ENCODE data around the gene LRRN2. TPM values are rescaled to one million over a fixed set of nuclear protein-coding genes. Genes with fewer than 3 reads are reported as not detected.

Gene LRRN2
- total RNA-seq, 1 experiment from 2014 or later, result not detected

DNA sequence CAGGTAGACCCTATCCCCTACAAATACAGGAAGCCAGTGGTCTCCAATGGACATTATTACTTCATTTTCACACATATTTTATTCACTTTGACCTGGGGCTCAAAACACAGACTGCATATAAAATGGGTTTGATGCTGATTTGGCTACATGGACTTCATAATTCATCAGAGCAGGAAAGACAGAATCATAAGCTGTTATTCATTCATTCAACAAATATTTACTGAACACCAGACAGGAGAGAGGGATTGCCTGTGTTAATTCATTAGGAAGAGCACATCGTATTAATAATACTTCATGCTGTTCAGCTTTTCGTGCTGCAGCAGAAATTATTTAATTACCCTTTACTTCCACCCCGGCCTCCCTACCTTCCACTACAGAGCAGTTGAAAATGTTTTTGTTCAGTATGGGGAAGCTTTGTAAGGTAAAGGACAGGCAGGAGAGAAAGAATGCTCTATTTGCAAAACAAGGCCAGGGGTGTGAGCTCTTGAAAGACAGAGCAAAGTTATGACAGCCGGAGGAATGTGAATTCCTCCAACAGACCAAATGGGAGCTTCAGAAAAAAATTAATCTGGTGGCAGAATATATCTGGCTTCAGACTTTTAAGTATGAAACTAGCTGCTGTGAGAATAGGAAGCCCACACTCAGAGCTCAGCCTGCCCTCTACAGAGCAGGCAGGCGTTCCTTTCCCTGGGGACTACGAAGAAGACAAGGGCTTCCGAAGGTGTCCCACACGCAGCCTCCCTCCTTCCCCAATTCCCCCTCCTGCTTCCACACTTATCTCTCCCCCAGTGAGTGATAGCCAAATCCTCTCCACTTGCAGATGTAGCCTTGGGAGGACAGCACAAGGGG, 111.3 kb downstream of the LRRN2 start:
- ChIA-PET CTCF (interaction anchor here (0.6 to 1.4 kb wide), 3 partner anchors 9 to 99 kb away, joined by 3 to 5 read pairs (median 3); no protein-coding TSS in a partner anchor), POLR2A (no interaction called here)
- Mint-ChIP-seq H3K27me3 (ENCODE audit: insufficient read depth, unreplicated experiment) (no peaks in the 10 kb centered on the region), H3K4me3 (ENCODE audit: unreplicated experiment) (no peak overlapping the region), H3K4me1 (ENCODE audit: low read depth, unreplicated experiment) (peaks cover 18% of the 10 kb centered on the region), H3K36me3 (ENCODE audit: insufficient read depth, unreplicated experiment) (no peaks in the 10 kb centered on the region), H3K27ac (ENCODE audit: unreplicated experiment) (no peak overlapping the region), H3K9me3 (ENCODE audit: unreplicated experiment) (no peaks in the 10 kb centered on the region)
- Histone ChIP-seq H3K4me3 (ENCODE audit: low read depth, low read length) (no peak overlapping the region), H3K36me3 (ENCODE audit: control insufficient read depth, insufficient read depth, low read length) (no peaks in the 10 kb centered on the region), H3K27me3 (replicated peaks; ENCODE audit: control insufficient read depth, insufficient read depth, low read length) (no peaks in the 10 kb centered on the region), H3K9me3 (no peaks in the 10 kb centered on the region), H3K4me1 (peaks cover 25% of the 10 kb centered on the region)
- DNase-seq, result no peak
- no TSS peak for BruUV-seq (replicated peaks)
- TF ChIP-seq CTCF (IDR thresholded peaks at IDR 0.05; ENCODE audit: insufficient read depth in 1 of 2, low read depth in 1 of 2, low read length in 1 of 2, severe bottlenecking in 1 of 2, unreplicated experiment in 1 of 2), result no peak
- intact Hi-C loops (cut with micrococcal nuclease; ENCODE audit: unreplicated experiment), result no loop called here

GRCh38 chr1:204572923-204573922, 112.3 kb downstream of the LRRN2 start:
- H3K4me1 Mint-ChIP-seq (ENCODE audit: low read depth, unreplicated experiment), result peaks cover 18% of the 10 kb centered on the region
- peak overlapping the region; percentile 27 for H3K27ac Mint-ChIP-seq (ENCODE audit: unreplicated experiment)
- H3K27me3 Mint-ChIP-seq (ENCODE audit: insufficient read depth, unreplicated experiment), result no peaks in the 10 kb centered on the region
- TF ChIP-seq CTCF (IDR thresholded peaks at IDR 0.05; ENCODE audit: insufficient read depth in 1 of 2, low read depth in 1 of 2, low read length in 1 of 2, severe bottlenecking in 1 of 2, unreplicated experiment in 1 of 2), result no peak
- CTCF ChIA-PET, result interaction anchor here (1.0 to 1.4 kb wide), 2 partner anchors 8 to 36 kb away, joined by 3 to 5 read pairs; no protein-coding TSS in a partner anchor
- no peaks in the 10 kb centered on the region for H3K9me3 Mint-ChIP-seq (ENCODE audit: unreplicated experiment)
- H3K4me3 Mint-ChIP-seq (ENCODE audit: unreplicated experiment), result no peak overlapping the region
- intact Hi-C loops (cut with micrococcal nuclease; ENCODE audit: unreplicated experiment), result no loop called here
- POLR2A ChIA-PET, result interaction anchor here (0.5 kb wide), 1 partner anchor 34 kb away, joined by 5 read pairs; no protein-coding TSS in a partner anchor
- no peaks in the 10 kb centered on the region for H3K36me3 Mint-ChIP-seq (ENCODE audit: insufficient read depth, unreplicated experiment)
- Histone ChIP-seq H3K4me3 (ENCODE audit: low read depth, low read length) (no peak overlapping the region), H3K9me3 (no peaks in the 10 kb centered on the region), H3K36me3 (ENCODE audit: control insufficient read depth, insufficient read depth, low read length) (no peaks in the 10 kb centered on the region), H3K27me3 (replicated peaks; ENCODE audit: control insufficient read depth, insufficient read depth, low read length) (no peaks in the 10 kb centered on the region), H3K4me1 (peaks cover 25% of the 10 kb centered on the region)
- no TSS peak for BruUV-seq (replicated peaks)
- peak; percentile 13 to 43 for DNase-seq

- Mint-ChIP-seq H3K27ac (ENCODE audit: unreplicated experiment) (no peak overlapping the region), H3K4me1 (ENCODE audit: low read depth, unreplicated experiment) (peaks cover 18% of the 10 kb centered on the region), H3K27me3 (ENCODE audit: insufficient read depth, unreplicated experiment) (no peaks in the 10 kb centered on the region), H3K9me3 (ENCODE audit: unreplicated experiment) (no peaks in the 10 kb centered on the region), H3K36me3 (ENCODE audit: insufficient read depth, unreplicated experiment) (no peaks in the 10 kb centered on the region), H3K4me3 (ENCODE audit: unreplicated experiment) (no peak overlapping the region)
- Histone ChIP-seq H3K9me3 (no peaks in the 10 kb centered on the region), H3K4me3 (ENCODE audit: low read depth, low read length) (no peak overlapping the region), H3K27me3 (replicated peaks; ENCODE audit: control insufficient read depth, insufficient read depth, low read length) (no peaks in the 10 kb centered on the region), H3K36me3 (ENCODE audit: control insufficient read depth, insufficient read depth, low read length) (no peaks in the 10 kb centered on the region), H3K4me1 (peaks cover 26% of the 10 kb centered on the region)
- POLR2A ChIA-PET, result no interaction called here
- intact Hi-C loops (cut with micrococcal nuclease; ENCODE audit: unreplicated experiment), result no loop called here
- CTCF ChIA-PET, result no interaction called here
- DNase-seq, result no peak
- TF ChIP-seq CTCF (IDR thresholded peaks at IDR 0.05; ENCODE audit: insufficient read depth in 1 of 2, low read depth in 1 of 2, low read length in 1 of 2, severe bottlenecking in 1 of 2, unreplicated experiment in 1 of 2), result no peak
- BruUV-seq (replicated peaks), result no TSS peak
Measured at GRCh38 chr1:204571631-204572030, 113.9 kb downstream of the LRRN2 start.

All from Caco-2 (cell line).